A204.1 (cell line): ENCODE measurements around the gene ARHGDIB.

Source experiments
- FAIRE-seq: peaks from 2 replicates; lab custom pipeline; 2012; peaks lifted over from hg19 to GRCh38; lab: Jason Lieb, UNC

The ARHGDIB gene

DNA sequence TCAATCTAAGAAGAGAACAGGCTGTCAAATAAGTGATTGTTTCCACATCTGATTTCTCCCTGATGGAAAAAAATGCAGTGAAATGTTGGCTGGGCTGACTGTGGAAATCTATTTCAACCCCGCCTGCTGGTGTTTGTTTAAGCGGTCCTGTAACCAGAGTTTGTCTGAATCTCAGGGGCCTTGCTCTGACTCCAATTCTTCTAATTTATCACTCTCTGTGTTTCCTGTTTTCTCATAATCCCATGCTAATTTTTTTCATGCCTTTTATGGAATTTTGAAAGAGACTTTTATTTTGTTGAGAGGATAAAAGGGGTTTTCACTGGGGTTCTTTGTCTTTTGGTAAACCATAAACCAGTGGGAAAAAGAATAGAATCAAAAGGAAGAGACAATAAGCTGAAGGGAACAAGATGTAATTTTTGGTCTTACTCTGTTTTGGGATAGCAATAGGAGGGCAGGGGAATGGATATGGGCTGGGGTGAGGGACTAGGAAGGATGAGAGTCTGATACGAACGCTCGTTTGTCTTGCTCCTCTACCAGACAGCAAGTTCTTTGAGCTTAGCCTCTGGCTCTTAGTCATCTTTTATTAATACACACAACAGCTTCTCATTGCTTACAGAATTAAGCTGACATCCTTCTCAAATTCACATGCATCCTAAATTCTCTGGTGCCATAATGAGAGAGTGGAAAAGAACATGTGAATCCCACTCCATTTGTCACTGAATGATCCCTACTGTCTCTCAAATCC, 67.7 kb downstream of the ARHGDIB start:
- no peak for FAIRE-seq

DNA sequence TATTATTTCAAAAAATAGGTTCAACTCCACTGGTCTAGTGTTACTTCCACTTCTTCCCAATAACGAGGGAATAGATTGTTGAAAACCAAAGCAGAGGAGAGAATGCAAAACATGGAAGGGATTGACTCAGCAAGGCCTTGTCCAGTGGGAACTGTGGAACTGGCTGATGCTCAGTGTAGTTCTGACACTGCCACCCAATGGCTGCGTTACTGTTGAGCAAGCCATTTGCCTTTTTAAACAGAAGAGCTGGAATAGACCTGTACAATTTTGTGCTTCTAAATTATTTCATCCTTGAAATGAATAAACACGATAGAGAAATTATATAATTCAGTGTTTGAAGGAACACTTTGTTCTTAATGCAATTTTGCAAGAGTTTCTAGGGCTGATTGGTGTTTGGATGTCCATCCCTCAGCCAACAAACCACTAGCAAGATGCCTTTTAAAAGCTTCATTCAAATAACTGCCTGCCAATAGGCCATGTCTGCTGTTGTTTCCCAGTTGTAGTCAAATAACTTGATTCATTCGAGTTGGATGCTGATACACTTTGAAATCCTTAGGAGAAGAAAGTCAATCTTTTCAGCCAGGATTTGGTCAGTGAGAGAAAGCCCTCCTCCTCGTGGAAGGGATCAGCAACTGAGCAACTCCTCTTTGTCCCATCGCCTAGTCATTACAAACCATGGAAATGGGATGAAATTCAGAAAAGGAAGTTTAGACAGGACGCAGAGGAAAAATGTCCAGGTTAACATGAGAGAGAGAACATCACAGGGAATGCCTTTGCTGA, 68.5 kb downstream of the ARHGDIB start:
- no peak for FAIRE-seq
